ENCODE measurements around the gene RSRC2.
"Not testable (repeated sequence)": the region's sequence is repeated elsewhere in the genome, so short reads cannot be mapped to it uniquely, and the experiment has no call there.

Gene RSRC2, protein sequence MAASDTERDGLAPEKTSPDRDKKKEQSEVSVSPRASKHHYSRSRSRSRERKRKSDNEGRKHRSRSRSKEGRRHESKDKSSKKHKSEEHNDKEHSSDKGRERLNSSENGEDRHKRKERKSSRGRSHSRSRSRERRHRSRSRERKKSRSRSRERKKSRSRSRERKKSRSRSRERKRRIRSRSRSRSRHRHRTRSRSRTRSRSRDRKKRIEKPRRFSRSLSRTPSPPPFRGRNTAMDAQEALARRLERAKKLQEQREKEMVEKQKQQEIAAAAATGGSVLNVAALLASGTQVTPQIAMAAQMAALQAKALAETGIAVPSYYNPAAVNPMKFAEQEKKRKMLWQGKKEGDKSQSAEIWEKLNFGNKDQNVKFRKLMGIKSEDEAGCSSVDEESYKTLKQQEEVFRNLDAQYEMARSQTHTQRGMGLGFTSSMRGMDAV

DNA sequence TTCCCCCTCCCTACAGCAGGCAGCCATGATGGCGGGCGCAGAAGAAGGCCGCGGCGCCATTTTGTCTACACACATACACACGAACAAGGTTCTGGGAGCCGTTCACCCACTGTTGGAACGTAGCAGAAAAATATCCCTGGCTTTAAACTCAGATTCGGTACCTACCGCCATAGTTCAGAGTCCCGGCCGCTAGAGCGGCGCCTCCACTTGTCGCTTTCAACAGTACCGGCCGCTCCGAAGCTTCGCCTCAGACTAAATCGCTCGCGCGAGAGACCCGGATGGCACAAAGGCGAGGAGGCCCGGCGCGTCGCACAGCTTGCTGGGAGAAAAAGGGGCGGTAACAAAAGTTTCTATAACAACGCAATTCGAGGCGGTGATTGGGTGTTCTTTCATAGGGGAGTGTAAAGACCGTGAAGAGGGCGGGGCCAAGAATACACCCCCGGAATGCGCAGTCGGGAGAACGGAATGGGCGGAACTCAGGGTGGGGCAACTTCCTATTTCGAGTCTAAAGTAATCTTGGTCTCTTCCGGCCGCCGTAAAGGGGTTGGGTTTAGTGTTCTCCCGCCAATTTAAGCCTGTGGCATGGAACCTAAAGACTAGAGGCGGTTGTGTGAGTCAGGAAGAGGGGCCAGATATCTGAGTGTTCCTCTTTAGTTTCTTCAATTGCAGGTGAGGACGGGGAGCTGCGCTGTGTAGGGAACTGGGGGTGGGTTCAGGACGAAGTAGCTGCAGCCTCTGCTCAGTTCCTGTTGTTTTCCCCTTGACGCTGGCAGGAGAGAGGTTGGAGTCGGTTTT is at the start of gene RSRC2, which contains the start of gene KNTC1:
Gene RSRC2, minus strand, starts transcription at position 254 of the 795 bp plus-strand sequence. Its CDS starts 83 bp downstream, at position 171.
Gene KNTC1, plus strand, starts transcription at position 567 of the 795 bp plus-strand sequence. CDS start 2,815 bp downstream, outside the sequence.
- DNase-seq (ENCODE audit: low read depth, low spot score): peak; percentile 100

DNA sequence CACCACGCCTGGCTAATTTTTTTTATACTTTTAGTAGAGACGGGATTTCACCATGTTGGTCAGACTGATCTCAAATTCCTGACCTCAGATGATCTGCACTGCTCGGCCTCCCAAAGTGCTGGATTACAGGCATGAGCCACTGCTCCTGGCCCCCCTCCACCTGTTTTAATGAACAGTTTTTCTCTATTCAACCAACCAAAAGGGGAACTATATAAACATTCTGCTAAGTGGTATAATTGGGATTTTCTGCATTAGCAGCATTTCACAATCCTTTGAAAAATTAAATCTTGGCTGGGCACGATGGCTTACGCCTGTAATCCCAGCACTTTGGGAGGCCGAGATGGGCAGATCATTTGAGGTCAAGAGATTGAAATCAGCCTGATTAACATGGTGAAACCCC is 45.1 kb upstream of the RSRC2 start:
- no peak for DNase-seq (ENCODE audit: low read depth, low spot score)

DNA sequence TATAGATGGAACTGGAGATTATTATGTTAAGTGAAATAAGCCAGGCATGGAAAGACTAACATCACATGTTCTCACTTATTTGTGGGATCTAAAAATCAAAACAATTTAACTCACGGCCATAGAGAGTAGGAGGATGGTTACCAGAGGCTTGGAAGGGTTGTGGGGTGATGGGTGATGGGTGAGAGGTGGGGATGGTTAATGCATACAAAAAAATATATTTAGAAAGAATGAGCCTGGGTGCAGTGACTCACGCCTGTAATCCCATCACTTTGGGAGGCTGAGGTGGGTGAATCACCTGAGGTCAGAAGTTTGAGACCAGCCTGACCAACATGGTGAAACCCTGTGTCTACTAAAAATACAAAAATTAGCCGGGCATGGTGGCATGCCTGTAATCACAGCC is 43.3 kb upstream of the RSRC2 start:
- DNase-seq (ENCODE audit: low read depth, low spot score): not testable (repeated sequence)

DNA sequence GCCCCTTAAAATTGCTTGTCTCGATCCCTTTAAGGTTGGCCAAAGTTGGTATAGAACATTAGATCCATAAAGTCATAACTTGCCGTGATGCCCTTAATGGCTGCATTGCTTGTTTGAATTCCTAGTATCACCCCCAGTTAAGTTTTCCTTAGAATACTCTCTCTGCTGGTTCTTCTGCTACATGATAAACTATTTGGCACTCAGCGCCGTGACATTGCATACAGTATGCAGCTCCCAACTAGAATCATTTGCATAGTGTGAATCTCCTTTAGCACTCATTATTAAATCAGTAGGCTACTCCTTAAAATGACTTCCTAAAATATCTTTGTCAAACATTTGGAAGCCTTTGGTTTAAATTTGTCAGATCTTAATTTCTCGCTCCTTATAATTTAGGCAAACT is 42.6 kb upstream of the RSRC2 start:
- DNase-seq (ENCODE audit: low read depth, low spot score): no peak

DNA sequence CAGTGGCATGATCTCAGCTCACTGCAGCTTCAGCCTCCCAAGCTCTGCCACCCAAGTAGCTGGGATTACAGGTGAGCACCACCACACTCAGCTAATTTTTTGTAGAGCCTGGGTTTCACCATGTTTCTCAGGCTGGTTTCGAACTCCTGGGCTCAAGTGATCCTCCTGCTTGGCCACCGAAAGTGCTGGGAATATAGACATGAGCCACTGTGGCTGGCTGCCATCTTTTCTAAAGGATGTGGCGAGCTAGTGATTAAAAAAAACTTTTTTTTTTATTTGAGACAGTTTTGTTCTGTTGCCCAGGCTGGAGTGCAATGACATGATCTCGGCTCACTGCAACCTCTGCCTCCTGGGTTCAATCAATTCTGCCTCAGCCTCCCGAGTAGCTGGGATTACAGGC is 40.1 kb upstream of the RSRC2 start:
- DNase-seq (ENCODE audit: low read depth, low spot score): not testable (repeated sequence)

DNA sequence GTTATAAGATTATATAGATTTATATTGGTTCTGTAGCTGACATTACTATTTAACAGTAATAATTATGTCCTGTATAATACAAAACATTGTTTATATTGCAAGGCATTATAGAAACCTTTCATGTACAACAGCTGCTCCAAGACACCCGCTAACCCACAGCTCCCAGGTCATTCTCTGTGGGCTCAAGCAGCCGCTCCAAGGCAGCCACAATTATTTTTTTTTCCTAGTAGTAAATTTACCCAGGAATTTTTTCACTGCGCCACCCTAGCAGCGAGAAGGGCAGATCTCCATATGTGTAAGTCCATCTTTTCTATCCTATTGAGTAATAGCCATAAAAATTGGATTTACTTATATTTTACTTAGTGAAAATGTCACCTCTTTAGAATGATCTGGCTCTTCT is 36.6 kb upstream of the RSRC2 start:
- no peak for DNase-seq (ENCODE audit: low read depth, low spot score)

DNA sequence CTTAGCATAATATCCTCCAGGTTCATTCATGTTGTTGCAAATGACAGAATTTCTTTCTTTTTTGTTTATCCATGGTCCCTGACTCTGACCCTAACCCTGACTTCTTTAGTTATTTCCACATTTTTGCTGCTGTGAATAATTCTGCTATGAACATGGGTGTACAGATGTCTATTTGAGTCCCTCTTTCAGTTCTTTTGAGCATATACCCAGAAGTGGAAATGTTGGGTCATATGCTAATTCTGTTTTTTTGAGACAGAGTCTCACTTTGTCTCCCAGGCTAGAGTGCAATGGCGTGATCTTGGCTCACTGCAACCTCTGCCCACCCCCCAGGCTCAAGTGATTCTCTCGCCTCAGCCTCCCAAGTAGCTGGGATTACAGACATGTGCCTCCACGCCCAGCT is 33.4 kb upstream of the RSRC2 start:
- DNase-seq (ENCODE audit: low read depth, low spot score): no peak

DNA sequence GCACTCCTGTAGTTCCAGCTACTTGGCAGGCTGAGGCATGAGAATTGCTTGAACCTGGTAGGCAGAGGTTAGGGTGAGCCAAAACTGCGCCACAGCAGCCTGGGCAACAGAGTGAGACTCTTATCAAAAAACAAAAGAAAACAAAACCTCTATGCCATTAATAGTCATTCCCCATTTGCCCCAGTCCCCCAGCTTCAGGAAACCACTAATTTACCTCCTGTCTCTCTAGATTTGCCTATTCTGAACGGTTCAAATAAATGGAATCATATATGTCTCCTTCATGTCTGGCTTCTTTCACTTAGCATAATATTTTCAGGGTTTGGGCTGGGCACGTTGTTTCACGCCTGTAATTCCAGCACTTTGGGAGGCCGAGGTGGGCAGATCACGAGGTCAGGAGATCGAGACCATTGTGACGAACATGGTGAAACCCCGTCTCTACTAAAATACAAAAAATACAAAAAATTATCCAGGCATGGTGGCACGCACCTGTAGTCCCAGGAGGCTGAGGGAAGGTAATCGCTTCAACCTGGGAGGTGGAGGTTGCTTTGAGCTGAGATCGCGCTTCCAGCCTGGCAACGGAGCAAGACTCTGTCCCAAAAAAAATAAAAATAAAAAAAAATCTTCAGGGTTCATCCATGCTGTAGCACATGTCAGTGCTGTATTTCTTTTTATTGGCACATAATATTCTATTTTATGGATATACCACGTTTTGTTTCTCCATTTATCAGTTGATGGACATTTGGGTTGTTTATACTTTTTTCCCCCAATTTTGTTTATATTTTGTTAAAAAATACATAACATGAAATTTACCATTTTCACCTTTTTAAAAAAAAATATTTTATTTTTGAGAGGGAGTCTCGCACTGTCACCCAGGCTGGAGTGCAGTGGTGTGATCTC is 32.3 kb upstream of the RSRC2 start:
- no peak for DNase-seq (ENCODE audit: low read depth, low spot score)

DNA sequence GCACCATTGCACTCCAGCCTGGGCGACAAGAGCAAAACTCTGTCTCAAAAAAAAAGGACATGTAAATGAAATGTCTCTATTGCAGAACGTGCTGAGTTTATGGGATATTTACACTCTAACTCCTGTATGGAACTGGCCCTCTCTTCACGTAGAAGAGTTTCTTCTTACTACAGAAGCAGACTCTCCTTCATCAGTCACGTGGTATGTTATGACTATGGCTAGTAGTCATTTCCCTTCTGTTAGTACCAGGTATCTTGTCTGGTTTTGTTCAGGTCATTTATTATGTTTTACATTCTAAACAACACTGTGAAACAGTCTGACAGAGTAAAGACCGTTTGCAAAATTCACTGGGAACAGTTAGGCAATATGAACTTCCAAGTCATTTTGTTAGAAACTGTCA is 20.6 kb upstream of the RSRC2 start:
- no peak for DNase-seq (ENCODE audit: low read depth, low spot score)

DNA sequence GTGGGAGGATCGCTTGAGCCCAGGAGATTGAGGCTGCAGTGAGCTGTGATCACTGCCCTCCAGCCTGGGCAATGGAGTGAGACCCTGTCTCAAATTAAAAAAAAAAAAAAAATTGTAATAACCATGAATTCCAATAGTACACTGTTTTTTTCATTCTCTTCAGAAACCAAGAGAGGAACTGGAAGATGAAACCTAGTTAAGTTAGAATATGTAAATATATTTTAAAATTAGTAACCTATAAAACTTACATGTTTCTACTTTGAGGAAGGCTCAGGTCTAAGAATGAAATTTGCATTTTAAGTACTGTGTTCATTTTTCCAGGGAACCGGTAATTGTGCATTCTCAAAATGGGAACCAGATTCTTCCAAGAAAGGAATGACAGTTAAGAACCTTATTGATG is 19.1 kb upstream of the RSRC2 start:
- no peak for DNase-seq (ENCODE audit: low read depth, low spot score)

DNA sequence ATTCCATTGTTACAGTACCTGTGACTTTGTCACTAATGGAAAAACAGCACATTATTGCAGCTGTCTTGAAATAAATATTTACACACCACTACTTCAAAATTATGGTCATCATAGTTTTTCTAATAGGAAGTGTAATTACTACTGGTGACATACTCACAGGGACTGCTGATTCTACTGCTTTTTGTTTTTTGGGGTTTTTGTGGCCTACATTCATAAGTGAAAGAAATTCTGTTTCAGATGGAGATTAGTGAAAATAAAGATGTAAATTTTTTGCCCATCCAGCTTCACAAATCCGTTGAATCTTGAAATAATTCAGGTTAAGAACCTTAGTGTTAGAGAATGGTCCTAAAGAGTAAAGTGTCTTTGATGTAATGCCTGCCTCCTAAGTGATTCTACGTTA is 17.8 kb upstream of the RSRC2 start:
- DNase-seq (ENCODE audit: low read depth, low spot score): no peak

DNA sequence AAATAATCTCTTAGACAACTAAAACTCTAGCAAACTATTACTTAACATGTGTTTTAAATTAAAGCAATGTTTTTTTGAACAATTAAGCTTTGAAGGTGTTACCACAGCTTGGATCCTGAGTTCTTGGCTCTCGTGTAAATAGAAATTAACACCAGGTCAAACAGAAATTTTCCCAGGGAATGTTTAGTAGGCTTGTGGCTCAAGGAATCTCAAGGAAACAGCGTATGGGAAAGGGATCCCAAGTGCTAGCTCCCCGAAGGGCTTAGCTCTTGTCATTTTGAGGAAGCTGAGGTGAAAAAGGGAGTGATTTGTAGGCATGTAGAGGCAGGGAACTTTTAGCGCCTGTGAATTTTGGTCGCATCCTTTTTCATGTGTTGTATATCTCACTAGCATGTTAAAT is 11.8 kb upstream of the RSRC2 start:
- DNase-seq (ENCODE audit: low read depth, low spot score): no peak

DNA sequence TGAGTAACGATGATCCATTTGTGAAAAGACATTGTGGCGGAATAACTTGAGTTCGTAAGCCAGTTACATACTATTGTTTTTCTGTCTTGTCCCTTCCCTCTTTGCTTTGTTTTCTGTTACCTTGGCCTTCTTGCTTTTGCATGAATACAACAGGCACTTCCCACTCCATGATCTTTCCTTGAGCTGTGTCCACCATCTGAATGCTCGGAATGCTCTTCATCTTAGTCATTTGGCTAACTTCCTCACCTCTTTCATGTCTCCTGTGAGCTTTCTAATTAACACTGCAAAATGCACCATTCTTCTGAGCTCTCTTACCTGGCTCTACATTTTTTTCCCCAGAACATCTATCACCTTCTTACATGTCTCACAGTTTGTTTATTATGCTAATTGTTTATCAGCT is 10.3 kb upstream of the RSRC2 start:
- no peak for DNase-seq (ENCODE audit: low read depth, low spot score)

DNA sequence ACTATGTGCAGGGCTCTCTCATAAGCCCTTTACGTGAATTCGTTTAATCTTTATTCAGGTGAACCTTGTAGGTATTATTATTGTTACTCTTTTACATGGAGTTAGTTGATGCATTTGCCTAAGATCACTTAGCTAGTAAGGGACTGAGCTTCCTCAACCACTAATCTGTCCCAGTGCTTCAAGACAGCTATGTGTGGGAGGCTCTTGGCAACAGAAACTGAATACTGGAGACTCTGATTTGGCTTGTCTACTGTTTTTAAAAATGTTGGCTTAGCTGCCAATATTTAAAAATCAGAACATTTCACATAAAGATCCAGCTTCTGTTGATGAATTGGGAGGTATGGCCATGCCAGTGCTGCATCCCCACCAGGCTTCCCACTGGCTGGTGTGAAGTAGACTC is 7.1 kb upstream of the RSRC2 start:
- no peak for DNase-seq (ENCODE audit: low read depth, low spot score)

DNA sequence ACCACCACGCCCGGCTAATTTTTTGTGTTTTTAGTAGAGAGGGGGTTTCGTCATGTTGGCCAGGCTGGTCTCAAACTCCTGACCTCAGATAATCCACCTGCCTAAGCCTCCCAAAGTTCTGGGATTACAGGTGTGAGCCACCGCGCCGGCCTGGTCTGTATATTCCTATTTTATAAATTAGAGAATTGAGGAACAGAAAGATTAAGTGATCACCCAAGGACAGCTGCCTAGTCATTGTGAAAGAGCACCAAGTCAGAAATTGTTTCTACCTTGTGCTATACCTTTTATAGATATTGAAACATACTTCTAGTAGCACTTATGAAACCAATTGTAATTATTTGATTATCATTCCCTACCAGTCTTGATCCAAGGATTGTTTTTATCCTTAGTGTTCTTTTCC is 2.3 kb upstream of the RSRC2 start:
- DNase-seq (ENCODE audit: low read depth, low spot score): no peak

DNA sequence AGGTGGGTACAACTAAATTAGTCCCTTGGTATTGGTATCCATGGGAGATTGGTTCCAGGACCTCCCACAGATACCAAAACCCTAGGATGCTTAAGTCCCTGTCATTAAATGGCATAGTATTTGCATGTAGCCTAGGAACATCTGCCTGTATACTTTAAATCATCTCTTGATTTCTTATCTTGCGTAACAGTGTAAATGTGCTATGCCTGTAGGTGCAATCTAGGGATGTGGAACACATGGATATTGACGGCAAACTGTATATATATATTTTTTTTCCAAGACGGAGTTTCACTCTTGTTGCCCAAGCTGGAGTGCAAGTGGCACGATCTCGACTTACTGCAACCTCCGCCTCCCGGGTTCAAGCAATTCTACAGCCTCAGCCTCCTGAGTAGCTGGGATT is 1.8 kb upstream of the RSRC2 start:
- no peak for DNase-seq (ENCODE audit: low read depth, low spot score)

DNA sequence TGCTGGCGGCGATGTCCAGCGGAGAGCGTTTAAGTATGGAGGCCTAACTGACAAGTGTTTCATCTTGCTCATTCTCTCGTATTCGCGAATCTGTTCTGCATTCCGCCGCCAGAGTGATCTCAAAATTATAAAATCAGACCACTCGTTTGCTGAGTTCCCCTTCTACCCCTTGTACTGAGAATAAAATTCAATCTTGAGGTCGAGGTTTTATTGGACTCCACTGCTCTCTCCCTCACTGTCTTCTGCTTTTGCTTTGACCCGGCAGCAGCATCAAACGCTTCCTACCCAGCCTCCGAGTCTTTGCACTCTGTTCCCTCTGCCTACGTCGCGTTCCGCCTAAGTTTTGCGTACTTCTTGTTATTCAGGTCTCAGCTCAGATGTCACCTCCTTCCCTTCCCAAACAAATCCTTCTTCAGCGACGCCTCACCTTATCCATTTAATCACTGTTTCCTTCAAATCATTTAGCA is 775 bp upstream of the RSRC2 start:
- DNase-seq (ENCODE audit: low read depth, low spot score): no peak

DNA sequence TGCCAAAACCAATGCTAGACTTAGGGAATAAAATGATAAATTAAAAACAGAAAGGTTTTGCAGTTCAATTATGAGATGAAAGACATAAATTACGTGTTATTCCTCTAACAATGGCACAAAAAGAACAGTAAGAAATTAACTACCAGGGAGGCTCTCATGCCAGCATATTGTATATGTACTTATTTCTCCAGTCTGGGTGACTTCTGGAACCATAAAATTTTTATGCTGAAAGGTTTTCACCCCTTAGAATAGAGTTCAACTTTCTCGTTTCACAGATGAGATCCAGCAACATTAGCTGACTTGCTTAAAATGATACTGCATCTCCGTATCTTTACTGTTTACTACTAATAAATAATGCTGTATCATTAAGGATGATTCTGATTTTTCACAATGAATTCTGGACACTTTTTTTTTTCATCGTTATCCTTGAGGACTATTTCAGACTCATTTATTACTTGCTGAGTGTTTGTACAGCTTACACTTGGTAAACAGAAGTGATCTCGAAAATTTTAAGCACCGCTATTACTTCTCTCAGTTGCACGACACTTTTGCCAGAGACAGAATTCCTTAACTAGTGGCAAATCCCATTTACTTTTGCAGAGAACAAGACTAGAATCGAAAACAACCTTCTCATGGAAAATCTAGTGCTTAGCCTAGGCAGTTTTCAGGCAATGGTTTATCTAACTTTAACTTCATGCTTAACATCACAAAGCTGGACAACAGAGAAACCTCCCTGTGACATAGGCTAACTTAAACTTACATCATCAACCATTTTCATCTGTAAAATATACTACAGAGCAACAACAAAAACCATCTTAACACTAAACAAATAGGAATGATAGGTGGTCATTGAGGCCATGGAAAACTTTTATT is 2.7 kb downstream of the RSRC2 start:
- DNase-seq (ENCODE audit: low read depth, low spot score): no peak

DNA sequence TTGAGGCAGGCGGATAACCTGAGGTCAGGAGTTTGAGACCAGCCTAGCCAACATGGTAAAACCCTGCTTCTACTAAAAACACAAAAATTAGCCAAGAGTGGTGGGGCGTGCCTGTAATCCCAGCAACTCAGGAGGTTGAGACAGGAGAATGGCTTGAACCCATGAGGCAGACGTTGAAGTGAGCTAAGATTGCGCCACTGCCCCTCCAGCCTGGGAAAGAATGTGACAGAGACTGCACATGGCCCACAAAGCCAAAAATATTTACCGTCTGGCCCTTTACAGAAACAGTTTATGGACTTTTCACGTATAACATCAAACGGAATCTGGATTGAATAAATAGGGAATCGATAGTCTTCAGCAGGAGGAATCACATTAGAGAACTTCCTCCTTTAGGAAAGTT is 3.5 kb downstream of the RSRC2 start:
- peak; percentile 41 for DNase-seq (ENCODE audit: low read depth, low spot score)

DNA sequence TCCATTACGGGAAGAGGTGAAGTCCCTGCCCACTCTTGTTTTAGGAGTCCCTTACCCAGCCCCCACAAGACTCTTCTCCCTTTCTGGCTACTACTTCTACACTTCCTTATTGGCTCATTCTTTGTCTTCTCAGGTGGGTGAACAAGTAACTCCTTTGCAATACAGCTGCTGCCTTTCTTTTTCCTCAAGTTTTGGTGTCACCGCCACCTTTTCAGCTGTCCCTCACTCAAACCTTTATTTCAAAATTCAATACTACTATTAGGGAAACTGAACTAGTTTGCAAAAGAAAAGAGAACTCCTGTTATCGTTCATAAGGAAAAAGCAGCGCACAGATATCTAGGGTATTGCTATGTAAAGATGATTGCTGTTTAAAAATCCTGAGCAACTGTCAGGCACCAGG is 6.1 kb downstream of the RSRC2 start:
- no peak for DNase-seq (ENCODE audit: low read depth, low spot score)

DNA sequence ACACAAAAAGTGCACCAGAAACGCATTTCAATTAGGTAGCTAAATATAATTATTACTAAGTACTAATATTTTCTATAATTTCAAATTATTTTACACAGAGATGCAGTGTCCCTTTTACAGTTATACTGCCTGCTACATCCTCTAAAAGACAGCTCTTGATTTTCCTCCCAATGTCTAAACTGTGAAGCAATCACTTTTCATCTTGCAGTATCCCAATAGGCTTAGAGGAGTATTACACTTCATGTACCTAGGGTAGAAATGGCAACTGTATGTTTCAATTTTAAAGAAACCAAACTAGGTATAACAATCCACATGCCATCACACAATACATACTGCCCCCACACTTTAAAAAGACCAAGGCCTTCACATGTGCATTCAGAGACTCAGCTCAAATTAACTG is 7.3 kb downstream of the RSRC2 start:
- no peak for DNase-seq (ENCODE audit: low read depth, low spot score)

Data from ELF-1 (cell line).